COLO668 (cell line): ENCODE data around the gene CCT7.

Experiments used
- DNase-seq: peaks from one replicate; lab custom pipeline; 2025; ENCODE audit not compliant: unreplicated experiment; lab: John Stamatoyannopoulos, UW

The CCT7 gene

GRCh38 chr2:73292316-73292905 is 58.3 kb downstream of the CCT7 start:
- peak; percentile 35 for DNase-seq

GRCh38 chr2:73292906-73293533 is 58.9 kb downstream of the CCT7 start:
- DNase-seq, result peak; percentile 53

- DNase-seq, result peak; percentile 94
These were observed 59.5 kb downstream of the CCT7 start, which contains the start of gene EGR4 for GRCh38 chr2:73293534-73294171. Gene EGR4 (minus strand): TSS chr2:73293548. CDS start chr2:73293317, 231 bp downstream.

- DNase-seq, result no peak
These were observed 60.1 kb downstream of the CCT7 start for GRCh38 chr2:73294239-73294638.

- DNase-seq, result no peak
These were observed 61.8 kb downstream of the CCT7 start for GRCh38 chr2:73295751-73296400.

GRCh38 chr2:73297151-73297559 is 63.0 kb downstream of the CCT7 start:
- peak; percentile 52 for DNase-seq

- no peak for DNase-seq
These were observed 63.5 kb downstream of the CCT7 start for GRCh38 chr2:73297586-73297985.

- DNase-seq, result no peak
These were observed 66.8 kb downstream of the CCT7 start for GRCh38 chr2:73300926-73301325.

GRCh38 chr2:73301636-73302035 is 67.5 kb downstream of the CCT7 start:
- DNase-seq, result no peak
